HepG2 (cell line): ENCODE data around the gene EEA1. TPM values are rescaled to one million over a fixed set of nuclear protein-coding genes. Genes with fewer than 3 reads are reported as not detected.

Source experiments
- ATAC-seq: fragments of 200-7000 bp; cut with Tn5 transposase; 3 replicates; pipeline ENCODE4 v1.9.1; 2020; ENCODE audit warnings: mild to moderate bottlenecking, moderate library complexity
- BruUV-seq: library from RNA; stranded (reverse); fragments of 400-500 nt; replicated peaks from 2 replicates; lab custom pipeline; 2021; lab: Mats Ljungman, UMichigan
- CTCF ChIA-PET: fragments of 300-600 bp; formaldehyde crosslinking; extraction: SDS; loops from one replicate; lab custom pipeline; 2021; ENCODE audit warnings: low total read pairs, inconsistent platforms, low intra/inter-chr PET ratio; lab: Yijun Ruan, JAX
- POLR2A ChIA-PET: fragments of 350-600 bp; sonication (Branson Sonifier 250); formaldehyde crosslinking; loops from one replicate; lab custom pipeline; 2020; ENCODE audit warnings: antibody characterized with exemption, inconsistent platforms; lab: Yijun Ruan, JAX
- DNase-seq: peaks from one replicate; pipeline ENCODE4 v3.0.0-alpha.2; 2015; ENCODE audit warnings: low spot score
- FAIRE-seq: peaks from 3 replicates; lab custom pipeline; 2011; peaks lifted over from hg19 to GRCh38; lab: Jason Lieb, UNC
- H2AFZ ChIP-seq: one replicate; pipeline ENCODE4 v1.6.1; 2011; ENCODE audit warnings: low read length, inconsistent platforms
- H3K27ac ChIP-seq: fragments of 300-600 bp; 3 replicates; pipeline ENCODE4 v1.8.0; 2011; ENCODE audit warnings: mixed run types, mild to moderate bottlenecking, mixed read lengths, low read length, inconsistent platforms; ENCODE audit not compliant: insufficient read depth; ENCODE audit errors: extremely low read length
- H3K27me3 ChIP-seq, 2 experiments: fragments of 200-600 bp in 1 of 2; 2 replicates in 1 of 2; 3 replicates in 1 of 2; pipeline versions ENCODE4 v1.6.0 to v1.8.0; 2011; ENCODE audit warnings: low read length in 2 of 2, mild to moderate bottlenecking in 2 of 2, moderate library complexity in 2 of 2, inconsistent platforms in 1 of 2; ENCODE audit not compliant: insufficient read depth in 2 of 2, control insufficient read depth in 1 of 2
- H3K36me3 ChIP-seq, 2 experiments: fragments of 200-600 bp in 1 of 2; replicated peaks in 1 of 2; 2 replicates in 1 of 2; 3 replicates in 1 of 2; pipeline versions ENCODE4 v1.5.1 to v1.8.0; 2011; ENCODE audit warnings: low read length in 2 of 2, inconsistent platforms in 1 of 2; ENCODE audit not compliant: insufficient read depth in 2 of 2, control insufficient read depth in 1 of 2
- H3K4me1 ChIP-seq: 2 replicates; pipeline ENCODE4 v1.5.1; 2012; ENCODE audit warnings: low read length, inconsistent platforms; ENCODE audit not compliant: insufficient read depth
- H3K4me2 ChIP-seq: 2 replicates; pipeline ENCODE4 v1.6.0; 2011; ENCODE audit warnings: low read depth, low read length, inconsistent platforms
- H3K4me3 ChIP-seq, 3 experiments: fragments of 200-600 bp in 1 of 3; sonication (generic), shearing (Covaris generic) in 1 of 3; replicated peaks in 1 of 3; 2 replicates each; pipeline ENCODE4 v1.5.1; 2011 to 2016; ENCODE audit warnings: low read length in 3 of 3, inconsistent platforms in 2 of 3, low read depth in 2 of 3, mild to moderate bottlenecking in 2 of 3, control low read depth in 1 of 3, mixed read lengths in 1 of 3; ENCODE audit not compliant: insufficient read depth in 1 of 3
- H3K79me2 ChIP-seq: one replicate; pipeline ENCODE4 v1.6.1; 2011; ENCODE audit warnings: low read length, inconsistent platforms; ENCODE audit not compliant: insufficient read depth
- H3K9ac ChIP-seq: 2 replicates; pipeline ENCODE4 v1.6.0; 2011; ENCODE audit warnings: mild to moderate bottlenecking, low read depth, low read length, inconsistent platforms; ENCODE audit not compliant: insufficient read depth
- H3K9me3 ChIP-seq: 2 replicates; pipeline ENCODE4 v1.5.1; 2012; ENCODE audit warnings: mild to moderate bottlenecking, low read length
- H4K20me1 ChIP-seq: 2 replicates; pipeline ENCODE4 v1.6.0; 2011; ENCODE audit warnings: inconsistent platforms, mild to moderate bottlenecking, low read length, moderate library complexity; ENCODE audit not compliant: insufficient read depth
- MXD4 ChIP-seq: IDR thresholded peaks from 2 replicates; pipeline ENCODE4 v1.6.1; 2016; ENCODE audit warnings: mild to moderate bottlenecking, missing biosample characterization, missing genetic modification reagents
- POLR2AphosphoS2 ChIP-seq: IDR thresholded peaks from 2 replicates; pipeline ENCODE4 v1.6.1; 2011; ENCODE audit warnings: low read depth, low read length, improper control_type of control experiment
- ZNF720 ChIP-seq: sonication (generic); formaldehyde crosslinking; IDR thresholded peaks from 2 replicates; pipeline ENCODE4 v1.4.0; 2020; ENCODE audit warnings: missing genetic modification reagents
- ZNF841 ChIP-seq: sonication (generic); formaldehyde crosslinking; IDR thresholded peaks from 2 replicates; pipeline ENCODE4 v1.8.1; 2023; ENCODE audit warnings: missing genetic modification reagents, borderline replicate concordance
- ZSCAN12 ChIP-seq: sonication (generic); formaldehyde crosslinking; IDR thresholded peaks from 2 replicates; pipeline ENCODE4 v1.9.0; 2021; ENCODE audit warnings: mild to moderate bottlenecking, missing genetic modification reagents
- ZSCAN5A ChIP-seq: sonication (generic); formaldehyde crosslinking; IDR thresholded peaks from 2 replicates; pipeline ENCODE4 v1.8.0; 2022; ENCODE audit warnings: mild to moderate bottlenecking, missing genetic modification reagents, borderline replicate concordance
- WGBS: methylation state at CpG from one replicate; pipeline ENCODE4 v1.1.6; 2017; ENCODE audit warnings: low lambda C conversion rate; 5-methylcytosine and 5-hydroxymethylcytosine counted together
- in situ Hi-C: cut with HindIII; loops from 2 replicates; pipeline ENCODE4 v1.10.0; 2017; ENCODE audit warnings: low pct_unique_long_range_greater_than_20kb; ENCODE audit not compliant: extremely low pct_ligation_motif_present
- intact Hi-C: fragments of 100-400 bp; cut with micrococcal nuclease; formaldehyde crosslinking; loops from one replicate; pipeline ENCODE4 v1.10.0; 2022; ENCODE audit not compliant: unreplicated experiment
- polyA plus RNA-seq, 8 experiments: library from polyadenylated mRNA; depleted of rRNA in 3 of 8; stranded (reverse) in 7 of 8; unstranded in 1 of 8; fragments of >200 nt; fragmentation: Illumina TruSeq in 4 of 8; extraction: Trizol in 4 of 8; gene quantifications; 2 replicates each; pipeline versions ENCODE4 v1.2.1 to v1.2.3, GENCODE V29; 2011 to 2016; ENCODE audit warnings: low read depth in 4 of 8, missing spikeins in 1 of 8, mixed read lengths in 1 of 8; ENCODE audit not compliant: insufficient read depth in 1 of 8
- total RNA-seq, 5 experiments: library from RNA; depleted of rRNA; stranded (reverse); fragments of >200 nt; fragmentation: Illumina TruSeq; extraction: Trizol; gene quantifications; 2 replicates each; pipeline ENCODE4 v1.2.3, GENCODE V29; 2016; ENCODE audit warnings: low read depth in 1 of 5
- TF ChIP-seq, protein P1 (sequence below): sonication (generic); formaldehyde crosslinking; IDR thresholded peaks from 2 replicates; pipeline ENCODE4 v1.4.0; 2020; ENCODE audit warnings: missing genetic modification reagents, borderline replicate concordance

The EEA1 gene
- total and polyA plus RNA-seq, 2 of the 13 experiments (the other 11 are each of a cell fraction or from before 2014, with no cell fraction given) = 5.0 to 19.3 TPM

- no TSS peak for BruUV-seq
- Histone ChIP-seq H3K4me2 (no peak overlapping the region), H3K4me1 (peaks cover 19% of the 10 kb centered on the region), H3K4me3 (no peak overlapping the region), H4K20me1 (no peaks in the 10 kb centered on the region), H3K79me2 (no peaks in the 10 kb centered on the region), H2AFZ (no peak overlapping the region), H3K27me3 (no peaks in the 10 kb centered on the region), H3K36me3 (no peaks in the 10 kb centered on the region), H3K9ac (no peak overlapping the region)
- 28% methylated on average over 1 of the region's 1 CpG for WGBS
- POLR2A ChIA-PET = no interaction called here
- CTCF ChIA-PET = no interaction called here
- FAIRE-seq (no peak), DNase-seq (no peak)
- TF ChIP-seq ZSCAN5A (no peak), ZNF720 (no peak), MXD4 (CRISPR knock-in tag) (no peak), ZSCAN12 (CRISPR knock-in tag) (no peak), ZNF841 (CRISPR knock-in tag) (no peak), POLR2AphosphoS2 (no peak)
- TF ChIP-seq, protein P1, sequence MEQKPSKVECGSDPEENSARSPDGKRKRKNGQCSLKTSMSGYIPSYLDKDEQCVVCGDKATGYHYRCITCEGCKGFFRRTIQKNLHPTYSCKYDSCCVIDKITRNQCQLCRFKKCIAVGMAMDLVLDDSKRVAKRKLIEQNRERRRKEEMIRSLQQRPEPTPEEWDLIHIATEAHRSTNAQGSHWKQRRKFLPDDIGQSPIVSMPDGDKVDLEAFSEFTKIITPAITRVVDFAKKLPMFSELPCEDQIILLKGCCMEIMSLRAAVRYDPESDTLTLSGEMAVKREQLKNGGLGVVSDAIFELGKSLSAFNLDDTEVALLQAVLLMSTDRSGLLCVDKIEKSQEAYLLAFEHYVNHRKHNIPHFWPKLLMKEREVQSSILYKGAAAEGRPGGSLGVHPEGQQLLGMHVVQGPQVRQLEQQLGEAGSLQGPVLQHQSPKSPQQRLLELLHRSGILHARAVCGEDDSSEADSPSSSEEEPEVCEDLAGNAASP = no peak
- TF ChIP-seq, all 625 proteins: peak for 0
- H3K9me3 ChIP-seq = no peaks in the 10 kb centered on the region
- ATAC-seq = no peak
- in situ Hi-C loops (no loop called here), intact Hi-C loops (no loop called here)
- H3K27ac ChIP-seq = no peak overlapping the region
Measured at GRCh38 chr12:92721656-92722055, 207.4 kb downstream of the EEA1 start.
